HL-60 (cell line): ENCODE data around the gene NID2.

Experiments
- DNase-seq, 2 experiments: peaks; one replicate each; pipeline ENCODE4 v3.0.0-alpha.2; 2010 to 2020; ENCODE audit warnings: low read depth in 1 of 2, low spot score in 1 of 2
- H3K27ac ChIP-seq: fragments of 250-450 bp; sonication (Bioruptor Pico); replicated peaks from 2 replicates; pipeline ENCODE4 v1.5.1; 2020; ENCODE audit warnings: mild to moderate bottlenecking, moderate library complexity
- H3K27me3 ChIP-seq: fragments of 250-450 bp; sonication (Bioruptor Pico); 2 replicates; pipeline ENCODE4 v1.5.1; 2021; ENCODE audit warnings: mild to moderate bottlenecking, moderate library complexity; ENCODE audit not compliant: insufficient read depth, poor library complexity, severe bottlenecking
- H3K4me3 ChIP-seq: replicated peaks from 2 replicates; pipeline ENCODE4 v1.5.1; 2011; ENCODE audit warnings: mild to moderate bottlenecking, control low read depth, low read length; ENCODE audit not compliant: insufficient read depth
- GABPA ChIP-seq: IDR thresholded peaks from 2 replicates; pipeline ENCODE4 v1.6.1; 2012; ENCODE audit warnings: low read depth
- POLR2AphosphoS5 ChIP-seq: IDR thresholded peaks from 2 replicates; pipeline ENCODE4 v1.6.1; 2012; ENCODE audit warnings: low read depth
- SPI1 ChIP-seq: IDR thresholded peaks from 2 replicates; pipeline ENCODE4 v1.6.1; 2012; ENCODE audit warnings: low read depth, mild to moderate bottlenecking, borderline replicate concordance
- TF ChIP-seq, protein P1 (sequence below): IDR thresholded peaks from one replicate; pipeline ENCODE4 v1.5.1; 2011; ENCODE audit warnings: low read length, control low read depth, inconsistent platforms; ENCODE audit not compliant: insufficient read depth
- TF ChIP-seq, protein P2 (sequence below): IDR thresholded peaks from 2 replicates; pipeline ENCODE4 v1.6.1; 2012; ENCODE audit warnings: low read depth; ENCODE audit not compliant: insufficient replicate concordance

NID2 gene

DNA sequence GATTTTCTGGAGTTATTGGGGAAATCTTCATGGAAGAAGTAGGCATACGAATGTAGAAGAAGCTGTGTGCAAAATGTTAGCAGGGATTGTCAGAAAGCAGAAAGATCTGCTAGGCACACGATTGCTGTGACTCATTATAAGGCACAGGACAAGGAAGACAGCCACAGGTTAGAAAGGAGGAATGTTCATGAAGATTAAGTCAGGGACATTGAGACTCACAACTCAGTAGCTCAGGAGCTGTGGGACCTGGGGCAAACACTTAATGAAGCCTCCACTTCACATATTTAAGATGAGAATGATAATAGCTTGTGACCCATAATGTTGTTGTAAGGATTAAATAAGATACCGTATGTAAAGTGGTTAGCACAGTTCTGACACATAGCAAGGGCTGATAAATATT lies 106.1 kb downstream of the NID2 start:
- no peak for DNase-seq
- no peaks in the 10 kb centered on the region for H3K27me3 ChIP-seq
- TF ChIP-seq SPI1 (no peak), GABPA (no peak), POLR2AphosphoS5 (no peak)
- TF ChIP-seq, protein P1, sequence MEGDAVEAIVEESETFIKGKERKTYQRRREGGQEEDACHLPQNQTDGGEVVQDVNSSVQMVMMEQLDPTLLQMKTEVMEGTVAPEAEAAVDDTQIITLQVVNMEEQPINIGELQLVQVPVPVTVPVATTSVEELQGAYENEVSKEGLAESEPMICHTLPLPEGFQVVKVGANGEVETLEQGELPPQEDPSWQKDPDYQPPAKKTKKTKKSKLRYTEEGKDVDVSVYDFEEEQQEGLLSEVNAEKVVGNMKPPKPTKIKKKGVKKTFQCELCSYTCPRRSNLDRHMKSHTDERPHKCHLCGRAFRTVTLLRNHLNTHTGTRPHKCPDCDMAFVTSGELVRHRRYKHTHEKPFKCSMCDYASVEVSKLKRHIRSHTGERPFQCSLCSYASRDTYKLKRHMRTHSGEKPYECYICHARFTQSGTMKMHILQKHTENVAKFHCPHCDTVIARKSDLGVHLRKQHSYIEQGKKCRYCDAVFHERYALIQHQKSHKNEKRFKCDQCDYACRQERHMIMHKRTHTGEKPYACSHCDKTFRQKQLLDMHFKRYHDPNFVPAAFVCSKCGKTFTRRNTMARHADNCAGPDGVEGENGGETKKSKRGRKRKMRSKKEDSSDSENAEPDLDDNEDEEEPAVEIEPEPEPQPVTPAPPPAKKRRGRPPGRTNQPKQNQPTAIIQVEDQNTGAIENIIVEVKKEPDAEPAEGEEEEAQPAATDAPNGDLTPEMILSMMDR, result no peak
- TF ChIP-seq, protein P2, sequence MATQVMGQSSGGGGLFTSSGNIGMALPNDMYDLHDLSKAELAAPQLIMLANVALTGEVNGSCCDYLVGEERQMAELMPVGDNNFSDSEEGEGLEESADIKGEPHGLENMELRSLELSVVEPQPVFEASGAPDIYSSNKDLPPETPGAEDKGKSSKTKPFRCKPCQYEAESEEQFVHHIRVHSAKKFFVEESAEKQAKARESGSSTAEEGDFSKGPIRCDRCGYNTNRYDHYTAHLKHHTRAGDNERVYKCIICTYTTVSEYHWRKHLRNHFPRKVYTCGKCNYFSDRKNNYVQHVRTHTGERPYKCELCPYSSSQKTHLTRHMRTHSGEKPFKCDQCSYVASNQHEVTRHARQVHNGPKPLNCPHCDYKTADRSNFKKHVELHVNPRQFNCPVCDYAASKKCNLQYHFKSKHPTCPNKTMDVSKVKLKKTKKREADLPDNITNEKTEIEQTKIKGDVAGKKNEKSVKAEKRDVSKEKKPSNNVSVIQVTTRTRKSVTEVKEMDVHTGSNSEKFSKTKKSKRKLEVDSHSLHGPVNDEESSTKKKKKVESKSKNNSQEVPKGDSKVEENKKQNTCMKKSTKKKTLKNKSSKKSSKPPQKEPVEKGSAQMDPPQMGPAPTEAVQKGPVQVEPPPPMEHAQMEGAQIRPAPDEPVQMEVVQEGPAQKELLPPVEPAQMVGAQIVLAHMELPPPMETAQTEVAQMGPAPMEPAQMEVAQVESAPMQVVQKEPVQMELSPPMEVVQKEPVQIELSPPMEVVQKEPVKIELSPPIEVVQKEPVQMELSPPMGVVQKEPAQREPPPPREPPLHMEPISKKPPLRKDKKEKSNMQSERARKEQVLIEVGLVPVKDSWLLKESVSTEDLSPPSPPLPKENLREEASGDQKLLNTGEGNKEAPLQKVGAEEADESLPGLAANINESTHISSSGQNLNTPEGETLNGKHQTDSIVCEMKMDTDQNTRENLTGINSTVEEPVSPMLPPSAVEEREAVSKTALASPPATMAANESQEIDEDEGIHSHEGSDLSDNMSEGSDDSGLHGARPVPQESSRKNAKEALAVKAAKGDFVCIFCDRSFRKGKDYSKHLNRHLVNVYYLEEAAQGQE, result no peak
- no peak overlapping the region for H3K27ac ChIP-seq
- no peak overlapping the region for H3K4me3 ChIP-seq

DNA sequence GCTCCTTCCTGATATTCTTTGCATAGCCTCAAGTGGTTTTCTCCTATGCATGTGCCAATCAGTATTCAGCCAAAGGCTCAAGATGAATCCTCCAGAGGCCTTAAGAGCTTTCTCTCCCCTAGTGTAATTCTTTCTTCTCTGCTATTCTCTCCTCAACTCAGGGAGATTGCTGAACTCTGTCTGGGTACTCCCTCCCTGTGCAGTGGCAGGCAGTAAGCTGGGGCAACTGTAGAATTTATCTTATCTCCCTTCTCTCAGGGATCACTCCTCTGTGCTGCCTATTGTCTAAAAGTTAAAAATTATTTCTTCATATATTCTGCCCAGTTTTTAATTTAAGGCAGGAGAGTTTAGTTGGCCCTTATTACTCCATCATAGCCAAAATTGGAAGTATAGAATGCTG lies 108.0 kb downstream of the NID2 start:
- no peaks in the 10 kb centered on the region for H3K27me3 ChIP-seq
- no peak overlapping the region for H3K27ac ChIP-seq
- no peak overlapping the region for H3K4me3 ChIP-seq
- DNase-seq, result no peak
- TF ChIP-seq GABPA (no peak), SPI1 (no peak), POLR2AphosphoS5 (no peak)
- TF ChIP-seq, protein P2, result no peak
- TF ChIP-seq, protein P1, result no peak

DNA sequence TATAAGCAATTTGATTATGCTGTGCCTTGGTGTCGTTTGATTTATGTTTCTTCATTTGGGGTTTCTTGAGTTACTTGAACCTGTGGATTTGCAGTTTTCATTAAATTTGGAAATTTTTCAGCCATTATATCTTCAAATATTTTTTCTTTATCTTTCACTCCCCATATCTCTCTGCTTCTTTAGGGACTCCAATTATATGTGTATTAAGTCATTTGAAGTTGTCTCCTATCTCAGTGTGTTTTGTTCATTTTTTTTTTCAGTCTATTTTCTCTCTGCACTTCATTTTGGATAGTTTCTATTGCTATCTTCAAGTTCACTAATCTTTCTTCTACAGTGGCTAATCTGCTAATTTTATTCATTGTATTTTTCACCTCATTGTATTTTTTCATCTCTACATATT lies 108.9 kb downstream of the NID2 start:
- H3K27ac ChIP-seq, result no peak overlapping the region
- TF ChIP-seq GABPA (no peak), POLR2AphosphoS5 (no peak), SPI1 (no peak)
- TF ChIP-seq, protein P1, result no peak
- TF ChIP-seq, protein P2, result no peak
- DNase-seq, result no peak
- H3K27me3 ChIP-seq, result no peaks in the 10 kb centered on the region
- no peak overlapping the region for H3K4me3 ChIP-seq
